Small intestine (tissue), 7 donors: Measurements from ENCODE around the gene ARHGEF3. TPM values are rescaled to one million over a fixed set of nuclear protein-coding genes. Genes with fewer than 3 reads are reported as not detected.

Source experiments
- DNase-seq, 2 donors: peaks; one replicate each; pipeline versions ENCODE4 v3.0.0 to v3.0.0-alpha.2; 2013
- FAIRE-seq: peaks from 2 replicates; lab custom pipeline; 2012; peaks lifted over from hg19 to GRCh38; lab: Jason Lieb, UNC
- H3K27ac ChIP-seq, 3 donors: one replicate each; pipeline ENCODE4 v1.5.1; 2013; ENCODE audit warnings: low read length in 2 of 3, mild to moderate bottlenecking in 2 of 3, control low read depth in 1 of 3, inconsistent platforms in 1 of 3, low read depth in 1 of 3, moderate library complexity in 1 of 3
- H3K27me3 ChIP-seq, 3 donors: one replicate each; pipeline ENCODE4 v1.6.1; 2013; ENCODE audit warnings: low read length in 3 of 3, inconsistent platforms in 1 of 3; ENCODE audit not compliant: control insufficient read depth in 3 of 3, insufficient read depth in 3 of 3
- H3K36me3 ChIP-seq, 3 donors: one replicate each; pipeline ENCODE4 v1.6.1; 2013; ENCODE audit warnings: low read length in 3 of 3, inconsistent platforms in 1 of 3, low read depth in 1 of 3, mild to moderate bottlenecking in 1 of 3, moderate library complexity in 1 of 3; ENCODE audit not compliant: control insufficient read depth in 3 of 3, insufficient read depth in 2 of 3
- H3K4me1 ChIP-seq, 3 donors: one replicate each; pipeline ENCODE4 v1.6.1; 2013; ENCODE audit warnings: low read length in 2 of 3, inconsistent platforms in 1 of 3, low read depth in 1 of 3, mild to moderate bottlenecking in 1 of 3, moderate library complexity in 1 of 3; ENCODE audit not compliant: control insufficient read depth in 3 of 3, insufficient read depth in 2 of 3
- H3K4me3 ChIP-seq, 3 donors: one replicate each; pipeline ENCODE4 v1.5.1; 2013; ENCODE audit warnings: low read length in 3 of 3, control low read depth in 1 of 3, inconsistent platforms in 1 of 3, low read depth in 1 of 3, mild to moderate bottlenecking in 1 of 3, moderate library complexity in 1 of 3
- H3K9me3 ChIP-seq, 2 donors: one replicate each; pipeline ENCODE4 v1.6.1; 2013; ENCODE audit warnings: low read depth in 1 of 2, low read length in 1 of 2; ENCODE audit not compliant: control insufficient read depth in 2 of 2, insufficient read depth in 1 of 2
- WGBS, 3 donors: extraction: QIAGEN DNeasy Blood & Tissue Kit; methylation state at CpG; one replicate each; pipeline ENCODE4 v1.1.7; 2013; 5-methylcytosine and 5-hydroxymethylcytosine counted together
- polyA plus RNA-seq, 4 donors: library from polyadenylated mRNA; stranded (reverse) in 3 of 4; unstranded in 1 of 4; fragments of 200-250 nt in 3 of 4; fragments of 120-200 nt in 1 of 4; gene quantifications; one replicate each; pipeline versions ENCODE4 v1.2.1 to v1.2.3, GENCODE V29; 2013
- donor health status: healthy with polysubstance abuse.
- donor health status: control.
- donor health status: control.
- donor health status: Bipolar disorder and iron deficiency.
- donor health status: healthy.

Gene ARHGEF3
- polyA plus RNA-seq, 4 donors: 1.6 to 9.0 (median 4.6) TPM

- H3K4me1 ChIP-seq: peaks cover 0 to 8% (median 0%) of the 10 kb centered on the region in 3 donors
- 72 to 77% (median 74%) methylated on average over 4 of the region's 4 CpGs for WGBS, 3 donors
- FAIRE-seq: no peak
- no peaks in the 10 kb centered on the region for H3K9me3 ChIP-seq
- H3K27ac ChIP-seq: peak overlapping the region in 1 of 3 donors; percentile 20
- H3K27me3 ChIP-seq: no peaks in the 10 kb centered on the region
- H3K4me3 ChIP-seq: no peak overlapping the region
- DNase-seq: no peak
- H3K36me3 ChIP-seq: peaks cover 0 to 5% (median 3%) of the 10 kb centered on the region in 3 donors
Observed at GRCh38 chr3:56753206-56753820, 48.4 kb downstream of the ARHGEF3 start.

- no peak for DNase-seq
- FAIRE-seq: no peak
- Histone ChIP-seq H3K4me3 (no peak overlapping the region), H3K36me3 (peaks cover 0 to 5% (median 3%) of the 10 kb centered on the region in 3 donors), H3K4me1 (peaks cover 0 to 8% (median 0%) of the 10 kb centered on the region in 3 donors), H3K9me3 (no peaks in the 10 kb centered on the region), H3K27ac (no peak overlapping the region), H3K27me3 (no peaks in the 10 kb centered on the region)
- WGBS, 3 donors: 74 to 88% (median 81%) methylated on average over 5 of the region's 5 CpGs
Observed at GRCh38 chr3:56751056-56751707, 50.6 kb downstream of the ARHGEF3 start.

- Histone ChIP-seq H3K27me3 (no peaks in the 10 kb centered on the region), H3K4me1 (no peaks in the 10 kb centered on the region), H3K4me3 (no peak overlapping the region), H3K27ac (no peak overlapping the region), H3K9me3 (no peaks in the 10 kb centered on the region), H3K36me3 (peaks cover 0 to 5% (median under 1%) of the 10 kb centered on the region in 3 donors)
- DNase-seq: no peak
- FAIRE-seq: no peak
- 42 to 73% (median 67%) methylated on average over 8 of the region's 8 CpGs for WGBS, 3 donors
Observed at GRCh38 chr3:56748663-56749231, 53.0 kb downstream of the ARHGEF3 start.

GRCh38 chr3:56747150-56747549 is 54.6 kb downstream of the ARHGEF3 start:
- peaks cover 0 to 3% (median 2%) of the 10 kb centered on the region in 3 donors for H3K36me3 ChIP-seq
- no peaks in the 10 kb centered on the region for H3K4me1 ChIP-seq
- DNase-seq: no peak
- H3K9me3 ChIP-seq: no peaks in the 10 kb centered on the region
- H3K4me3 ChIP-seq: no peak overlapping the region
- WGBS, 3 donors: 73 to 85% (median 85%) methylated on average over 2 of the region's 2 CpGs
- H3K27ac ChIP-seq: no peak overlapping the region
- no peak for FAIRE-seq
- H3K27me3 ChIP-seq: no peaks in the 10 kb centered on the region

- H3K9me3 ChIP-seq: no peaks in the 10 kb centered on the region
- no peaks in the 10 kb centered on the region for H3K4me1 ChIP-seq
- no peak overlapping the region for H3K4me3 ChIP-seq
- peaks cover 0 to 2% (median 0%) of the 10 kb centered on the region in 3 donors for H3K36me3 ChIP-seq
- DNase-seq (no peak), FAIRE-seq (no peak)
- no peaks in the 10 kb centered on the region for H3K27me3 ChIP-seq
- 87 to 95% (median 93%) methylated on average over 5 of the region's 5 CpGs for WGBS, 3 donors
- no peak overlapping the region for H3K27ac ChIP-seq
Observed at GRCh38 chr3:56744016-56744415, 57.7 kb downstream of the ARHGEF3 start.

- FAIRE-seq (no peak), DNase-seq (no peak)
- WGBS, 3 donors: 79 to 99% (median 97%) methylated on average over 3 of the region's 3 CpGs
- H3K4me3 ChIP-seq: no peak overlapping the region
- no peaks in the 10 kb centered on the region for H3K9me3 ChIP-seq
- H3K27me3 ChIP-seq: no peaks in the 10 kb centered on the region
- H3K36me3 ChIP-seq: peaks cover 0 to 2% (median 0%) of the 10 kb centered on the region in 3 donors
- no peak overlapping the region for H3K27ac ChIP-seq
- H3K4me1 ChIP-seq: no peaks in the 10 kb centered on the region
Observed at GRCh38 chr3:56742887-56743286, 58.9 kb downstream of the ARHGEF3 start.

GRCh38 chr3:56739036-56739435 is 62.7 kb downstream of the ARHGEF3 start:
- Histone ChIP-seq H3K36me3 (peaks cover 0 to 2% (median 1%) of the 10 kb centered on the region in 3 donors), H3K4me1 (no peaks in the 10 kb centered on the region), H3K9me3 (no peaks in the 10 kb centered on the region), H3K27ac (no peak overlapping the region), H3K4me3 (no peak overlapping the region), H3K27me3 (no peaks in the 10 kb centered on the region)
- DNase-seq (no peak), FAIRE-seq (no peak)
- WGBS, 3 donors: 97% methylated on average over 6 of the region's 6 CpGs

- DNase-seq: no peak
- H3K9me3 ChIP-seq: no peaks in the 10 kb centered on the region
- 92 to 94% (median 94%) methylated on average over 10 of the region's 10 CpGs for WGBS, 3 donors
- no peak for FAIRE-seq
- peaks cover 0 to 3% (median 2%) of the 10 kb centered on the region in 3 donors for H3K36me3 ChIP-seq
- H3K4me3 ChIP-seq: no peak overlapping the region
- no peaks in the 10 kb centered on the region for H3K4me1 ChIP-seq
- no peaks in the 10 kb centered on the region for H3K27me3 ChIP-seq
- H3K27ac ChIP-seq: no peak overlapping the region
Observed at GRCh38 chr3:56737006-56737405, 64.7 kb downstream of the ARHGEF3 start.
